Brain microvascular endothelial cell (primary cell): ENCODE measurements around the gene BMP7.

ENCODE experiments used
- DNase-seq: peaks from one replicate; pipeline ENCODE4 v3.0.0-alpha.2; 2020
- H3K27ac ChIP-seq: fragments of 250-450 bp; sonication (Bioruptor Pico); 2 replicates; pipeline ENCODE4 v1.5.1; 2020; ENCODE audit warnings: mild to moderate bottlenecking, moderate library complexity
- H3K27me3 ChIP-seq: fragments of 250-450 bp; sonication (Bioruptor Pico); replicated peaks from 2 replicates; pipeline ENCODE4 v1.5.1; 2020; ENCODE audit warnings: mild to moderate bottlenecking
- H3K36me3 ChIP-seq: fragments of 250-450 bp; sonication (Bioruptor Pico); replicated peaks from 2 replicates; pipeline ENCODE4 v1.5.1; 2020; ENCODE audit warnings: mild to moderate bottlenecking
- H3K4me3 ChIP-seq: 2 replicates; pipeline ENCODE4 v1.5.1; 2011; ENCODE audit warnings: low read depth, mild to moderate bottlenecking, control low read depth, low read length, moderate library complexity
- in situ Hi-C: cut with HindIII; loops from 2 replicates; pipeline ENCODE4 v1.10.0; 2017; ENCODE audit warnings: low sequenced_read_pairs, low pct_ligation_motif_present
- TF ChIP-seq, protein P1 (sequence below): IDR thresholded peaks from 2 replicates; pipeline ENCODE4 v1.5.1; 2011; ENCODE audit warnings: low read depth, mild to moderate bottlenecking, moderate library complexity, low read length, control low read depth, inconsistent platforms; ENCODE audit errors: missing control alignments

The BMP7 gene

DNA sequence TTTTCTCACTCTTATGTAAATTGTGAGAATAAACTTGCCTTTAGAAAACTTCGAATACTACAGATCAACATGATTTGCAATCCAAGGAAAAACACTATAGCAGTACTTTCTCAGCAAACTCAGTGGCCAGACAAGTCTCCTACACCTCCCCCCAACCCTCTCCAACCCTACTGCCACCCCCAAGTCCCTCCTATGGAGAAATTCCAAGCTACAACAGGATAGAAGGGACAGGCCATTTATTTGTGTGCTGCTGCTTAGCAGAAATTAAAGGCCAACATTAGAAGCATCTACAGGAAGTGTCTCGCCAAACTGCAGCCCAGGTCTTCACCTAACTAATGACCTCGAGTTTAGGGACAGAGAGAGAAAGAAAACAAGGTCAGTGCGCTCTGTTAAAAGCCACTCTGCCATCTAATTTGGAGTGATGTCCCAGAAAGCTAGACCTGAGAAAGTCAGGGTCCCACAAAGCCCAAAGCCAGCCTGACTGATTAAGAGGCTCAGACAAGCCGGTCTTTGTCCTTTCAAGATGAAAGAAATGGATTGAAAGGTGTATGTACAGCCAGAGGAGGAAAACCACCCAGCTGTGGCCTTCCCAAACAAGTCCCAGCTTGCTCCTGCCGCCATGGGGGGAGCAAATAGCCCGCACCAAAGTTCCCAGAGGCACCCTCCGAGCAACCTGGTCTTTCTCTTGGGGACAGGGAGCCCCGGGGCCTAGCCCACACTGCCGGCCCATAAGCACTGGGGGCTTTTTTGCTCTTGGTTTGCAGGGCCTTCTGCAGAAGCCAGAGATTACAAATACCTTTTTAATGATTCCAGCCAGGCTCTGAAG, 3.4 kb downstream of the BMP7 start:
- in situ Hi-C loops = no loop called here
- no peak overlapping the region for H3K27ac ChIP-seq
- no peak overlapping the region for H3K4me3 ChIP-seq
- no peaks in the 10 kb centered on the region for H3K36me3 ChIP-seq
- TF ChIP-seq, protein P1, sequence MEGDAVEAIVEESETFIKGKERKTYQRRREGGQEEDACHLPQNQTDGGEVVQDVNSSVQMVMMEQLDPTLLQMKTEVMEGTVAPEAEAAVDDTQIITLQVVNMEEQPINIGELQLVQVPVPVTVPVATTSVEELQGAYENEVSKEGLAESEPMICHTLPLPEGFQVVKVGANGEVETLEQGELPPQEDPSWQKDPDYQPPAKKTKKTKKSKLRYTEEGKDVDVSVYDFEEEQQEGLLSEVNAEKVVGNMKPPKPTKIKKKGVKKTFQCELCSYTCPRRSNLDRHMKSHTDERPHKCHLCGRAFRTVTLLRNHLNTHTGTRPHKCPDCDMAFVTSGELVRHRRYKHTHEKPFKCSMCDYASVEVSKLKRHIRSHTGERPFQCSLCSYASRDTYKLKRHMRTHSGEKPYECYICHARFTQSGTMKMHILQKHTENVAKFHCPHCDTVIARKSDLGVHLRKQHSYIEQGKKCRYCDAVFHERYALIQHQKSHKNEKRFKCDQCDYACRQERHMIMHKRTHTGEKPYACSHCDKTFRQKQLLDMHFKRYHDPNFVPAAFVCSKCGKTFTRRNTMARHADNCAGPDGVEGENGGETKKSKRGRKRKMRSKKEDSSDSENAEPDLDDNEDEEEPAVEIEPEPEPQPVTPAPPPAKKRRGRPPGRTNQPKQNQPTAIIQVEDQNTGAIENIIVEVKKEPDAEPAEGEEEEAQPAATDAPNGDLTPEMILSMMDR = no peak
- no peak for DNase-seq
- H3K27me3 ChIP-seq = peaks cover 96% of the 10 kb centered on the region

DNA sequence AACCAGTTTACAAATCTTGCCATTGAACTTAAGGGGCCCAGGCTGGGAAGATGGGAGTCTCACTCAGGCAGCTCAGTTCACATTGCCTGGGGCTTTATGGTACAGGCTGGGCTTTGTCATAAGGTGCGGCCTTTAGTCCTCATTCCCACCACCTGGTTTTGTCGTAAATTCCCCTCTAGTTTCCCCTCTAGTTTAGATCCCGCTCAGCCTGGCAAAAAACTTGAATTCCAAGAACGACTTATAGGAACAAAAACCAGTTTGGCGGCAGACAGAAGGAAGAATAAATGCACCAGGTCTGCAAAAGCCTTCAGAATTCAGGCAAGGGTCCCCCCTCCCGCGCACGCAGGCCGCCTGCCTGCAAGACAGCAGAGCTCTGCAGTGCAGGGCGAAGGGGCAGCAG, 4.1 kb downstream of the BMP7 start:
- no peak for DNase-seq
- Histone ChIP-seq H3K4me3 (no peak overlapping the region), H3K36me3 (no peaks in the 10 kb centered on the region), H3K27me3 (peaks cover 90% of the 10 kb centered on the region), H3K27ac (no peak overlapping the region)
- TF ChIP-seq, protein P1 = no peak
- in situ Hi-C loops = no loop called here

DNA sequence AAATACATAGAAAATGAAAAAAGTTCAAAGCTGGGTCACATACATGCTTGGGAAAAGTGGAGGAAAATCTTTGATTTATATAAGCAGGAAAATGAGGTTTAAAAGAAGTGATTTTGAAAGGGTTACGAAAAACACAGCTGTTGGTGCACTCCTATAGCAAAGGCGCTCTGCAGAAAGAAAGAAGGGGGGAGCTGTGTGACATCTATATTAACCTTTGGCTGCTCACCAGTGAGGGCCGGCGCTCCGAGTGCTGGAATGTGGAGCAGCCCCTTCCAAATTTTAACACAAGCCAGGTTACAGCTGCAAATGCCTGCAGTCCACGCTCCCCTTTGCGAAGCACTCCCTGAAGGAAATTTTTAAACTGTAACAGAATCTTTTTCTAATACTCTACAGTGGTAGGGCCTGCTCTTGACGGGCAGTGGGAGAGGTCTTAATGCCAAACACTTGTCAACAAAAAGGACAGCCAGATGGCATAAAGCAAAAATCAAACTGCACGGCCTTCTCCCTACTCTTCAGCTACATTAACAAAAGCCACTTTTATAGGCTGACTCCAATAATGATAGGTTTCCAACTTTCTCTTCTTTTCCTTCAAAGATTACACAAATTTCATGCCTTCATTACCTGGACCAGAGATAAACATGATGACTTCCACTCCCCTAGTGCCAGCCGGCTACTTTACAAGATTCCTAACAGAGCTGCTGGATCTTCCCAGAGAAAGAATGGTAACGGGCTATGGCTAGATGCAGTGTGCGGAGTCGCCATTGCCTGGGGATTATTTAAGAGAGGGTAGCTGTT, 4.8 kb downstream of the BMP7 start:
- Histone ChIP-seq H3K4me3 (no peak overlapping the region), H3K36me3 (no peaks in the 10 kb centered on the region), H3K27ac (no peak overlapping the region), H3K27me3 (peaks cover 84% of the 10 kb centered on the region)
- no peak for DNase-seq
- TF ChIP-seq, protein P1 = no peak
- in situ Hi-C loops = no loop called here

DNA sequence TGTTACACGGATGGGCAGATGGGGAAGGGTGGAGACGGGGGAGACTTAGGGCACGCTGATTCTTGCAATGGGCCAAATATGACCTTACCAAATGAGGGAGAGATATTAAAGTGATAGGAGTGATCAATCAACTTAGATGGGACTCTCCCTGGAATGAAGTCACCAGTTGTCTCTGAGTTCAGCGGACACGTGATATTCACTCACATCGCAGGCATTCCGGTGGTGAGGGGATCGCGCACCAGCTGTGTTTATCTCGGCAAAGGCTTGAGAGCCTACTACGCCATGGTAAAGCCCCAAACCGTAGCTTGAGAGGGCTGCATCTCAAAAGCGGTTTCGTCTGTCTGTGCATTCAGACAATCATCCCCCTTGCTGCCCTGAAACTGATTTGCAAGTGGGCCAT, 5.5 kb downstream of the BMP7 start:
- in situ Hi-C loops = no loop called here
- TF ChIP-seq, protein P1 = no peak
- Histone ChIP-seq H3K27me3 (peaks cover 77% of the 10 kb centered on the region), H3K36me3 (no peaks in the 10 kb centered on the region), H3K4me3 (no peak overlapping the region), H3K27ac (no peak overlapping the region)
- no peak for DNase-seq

DNA sequence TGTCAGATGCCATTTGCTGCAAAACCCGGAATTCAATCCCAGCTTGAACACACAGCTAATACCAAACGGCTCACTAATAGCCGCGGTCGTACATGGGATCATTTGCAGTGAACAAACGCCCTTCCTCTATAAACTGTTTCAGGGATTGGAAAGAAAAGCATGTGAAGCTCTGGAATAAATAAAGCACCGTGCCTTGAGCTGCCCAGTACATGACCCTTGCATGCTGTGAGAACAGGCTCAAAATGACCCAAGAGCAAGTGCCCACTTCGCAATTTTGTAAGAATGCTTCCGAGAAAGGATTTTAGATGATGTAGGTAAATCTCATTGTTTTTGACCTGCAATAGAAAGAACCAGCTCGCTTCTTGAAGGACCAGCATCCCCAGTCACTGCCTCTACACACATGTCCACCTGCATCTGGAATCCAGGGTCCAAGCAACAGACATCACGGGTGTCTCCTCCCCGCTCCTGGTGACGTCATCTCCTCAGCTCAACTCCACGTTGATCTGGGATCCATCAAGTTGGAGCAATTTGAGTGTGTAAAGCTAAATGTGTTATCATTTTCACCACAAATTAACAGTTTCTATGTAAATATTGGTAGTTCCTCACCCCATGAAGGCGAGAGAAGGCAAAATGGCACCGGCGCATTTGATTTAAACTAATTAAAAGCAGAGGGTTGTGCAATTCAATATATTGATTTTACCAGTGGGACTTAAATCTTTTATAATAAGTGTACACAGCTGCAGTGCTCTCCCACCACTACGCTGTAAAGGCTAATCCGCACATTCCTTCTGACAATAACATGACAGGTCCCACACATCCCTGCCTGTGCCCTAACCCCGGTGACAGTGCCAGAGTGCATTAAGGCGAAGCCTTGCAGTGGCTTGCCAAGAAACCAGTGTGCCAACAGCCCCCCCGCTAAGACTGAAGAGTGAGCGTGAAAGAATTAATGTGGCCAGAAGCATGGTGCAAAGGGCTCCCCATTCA, 6.2 kb downstream of the BMP7 start:
- DNase-seq = no peak
- no peak overlapping the region for H3K4me3 ChIP-seq
- in situ Hi-C loops = no loop called here
- no peak overlapping the region for H3K27ac ChIP-seq
- TF ChIP-seq, protein P1 = no peak
- peaks cover 70% of the 10 kb centered on the region for H3K27me3 ChIP-seq
- no peaks in the 10 kb centered on the region for H3K36me3 ChIP-seq
